HFF-Myc (cell line): ENCODE data around the gene CDC42BPG.
A peak's percentile ranks its signal among the peaks of the same experiment; 100 is the strongest.
"Not testable (repeated sequence)": the region's sequence is repeated elsewhere in the genome, so short reads cannot be mapped to it uniquely, and the experiment has no call there.

Experiments
- DNase-seq: peaks from one replicate; pipeline ENCODE4 v3.0.0-alpha.2; 2011; ENCODE audit warnings: low read depth; ENCODE audit errors: extremely low read depth
- H3K4me3 ChIP-seq: replicated peaks from 2 replicates; pipeline ENCODE4 v1.5.1; 2011; ENCODE audit warnings: low read depth, mild to moderate bottlenecking, control low read depth, low read length
- CTCF ChIP-seq: IDR thresholded peaks from 2 replicates; pipeline ENCODE4 v1.5.1; 2012; ENCODE audit warnings: mild to moderate bottlenecking, low read depth, low read length, control low read depth; ENCODE audit errors: missing control alignments

Gene CDC42BPG

GRCh38 chr11:64846998-64847666 is 2.7 kb upstream of the CDC42BPG start:
- TF ChIP-seq CTCF = peak; percentile 90
- peak; percentile 65 for DNase-seq
- no peak overlapping the region for H3K4me3 ChIP-seq

DNA sequence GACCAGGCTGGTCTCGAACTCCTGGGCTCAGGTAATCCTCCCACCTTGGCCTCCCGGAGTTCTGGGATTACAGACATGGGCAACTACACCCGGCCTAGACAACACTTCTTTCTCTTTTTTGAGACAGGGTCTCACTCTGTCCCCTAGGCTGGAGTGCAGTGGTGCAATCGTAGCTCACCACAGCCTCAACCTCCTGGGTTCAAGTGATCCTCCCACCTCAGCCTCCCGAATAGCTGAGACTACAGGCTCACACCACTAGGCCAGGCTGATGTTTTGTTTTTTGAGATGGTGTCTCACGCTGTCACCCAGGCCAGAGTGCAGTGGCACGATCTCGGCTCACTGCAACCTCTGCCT is 1.3 kb upstream of the CDC42BPG start:
- DNase-seq, H3K4me3 ChIP-seq: not testable (repeated sequence)

DNA sequence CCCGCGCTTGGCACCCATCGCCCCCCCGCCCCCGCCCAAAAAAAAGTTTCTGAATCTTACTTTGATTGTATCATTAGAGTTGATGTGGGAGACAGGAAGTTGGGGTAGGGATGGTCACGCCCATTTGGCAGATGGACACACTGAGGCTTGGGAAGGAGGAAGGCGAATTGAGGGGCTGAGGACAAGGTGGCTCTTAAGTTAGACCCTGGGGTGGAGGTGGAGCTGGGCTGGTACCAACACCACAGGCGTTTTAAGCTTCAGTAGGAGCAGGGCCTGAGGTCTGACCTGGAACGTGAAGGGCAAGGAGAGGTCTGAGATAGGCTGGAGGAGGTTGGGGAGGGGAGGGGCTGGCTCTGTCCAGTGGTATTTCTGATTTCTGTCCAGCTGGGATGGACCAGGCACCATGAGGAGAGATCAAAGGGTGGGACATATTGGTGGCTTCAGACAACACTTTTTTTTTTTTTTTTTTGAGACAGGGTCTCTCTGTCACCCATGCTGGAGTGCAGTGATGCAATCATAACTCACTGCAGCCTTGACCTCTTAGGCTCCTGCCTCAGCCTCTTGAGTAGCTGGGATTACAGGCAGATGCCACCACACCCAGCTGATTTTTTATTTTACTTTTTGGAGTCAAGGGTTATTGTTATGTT is 799 bp upstream of the CDC42BPG start:
- TF ChIP-seq CTCF = no peak
- 0 out of 2 replicates have a peak overlapping the region, but pooled peaks have one; percentile 7 for H3K4me3 ChIP-seq
- no peak for DNase-seq

- DNase-seq = no peak
- H3K4me3 ChIP-seq = no peak overlapping the region
- no peak for TF ChIP-seq CTCF
Measured at GRCh38 chr11:64843686-64844329, 645 bp downstream of the CDC42BPG start.

DNA sequence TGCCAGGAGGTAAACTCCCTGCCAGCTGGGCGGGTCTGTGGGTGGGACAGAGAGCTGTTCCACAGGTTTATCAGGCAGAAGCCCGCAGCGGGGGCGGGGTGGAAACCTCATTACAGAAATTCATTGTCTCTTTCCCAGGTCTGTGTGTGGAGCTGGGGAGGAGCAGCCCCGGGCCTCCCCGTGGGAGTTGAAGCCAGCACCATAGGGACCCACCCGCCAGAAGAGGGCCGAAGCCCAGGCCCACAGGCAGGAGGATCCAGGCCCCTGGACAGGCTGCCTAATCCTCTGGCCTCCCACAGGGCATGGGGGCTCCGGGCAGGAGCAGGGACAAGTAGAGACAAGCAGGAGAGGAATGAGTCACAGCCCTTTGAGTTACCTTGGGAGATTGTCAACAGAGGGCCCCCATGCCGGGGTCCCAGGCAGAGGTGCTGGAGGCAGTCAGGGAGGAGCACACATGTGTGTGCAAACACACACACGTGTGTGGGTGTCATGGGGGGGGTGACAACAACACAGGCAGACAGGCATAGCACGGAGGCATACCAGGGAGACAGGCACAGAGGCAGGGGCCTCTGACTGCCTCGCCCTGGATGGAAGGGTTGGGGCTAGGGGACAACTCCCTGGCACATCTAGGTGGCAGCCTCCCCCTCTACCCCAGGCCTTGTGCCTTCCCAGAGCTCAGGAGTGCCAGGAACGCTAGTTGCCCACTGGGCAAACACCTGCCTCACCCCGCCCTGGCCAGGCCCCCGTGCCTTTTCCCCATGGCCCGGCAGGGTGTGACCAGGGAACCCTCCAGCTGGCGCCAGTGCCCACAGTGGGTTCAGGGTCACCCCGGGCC is 1.4 kb downstream of the CDC42BPG start:
- TF ChIP-seq CTCF = no peak
- no peak for DNase-seq
- no peak overlapping the region for H3K4me3 ChIP-seq

- no peak for DNase-seq
- TF ChIP-seq CTCF = no peak
- no peak overlapping the region for H3K4me3 ChIP-seq
Measured at GRCh38 chr11:64842366-64842759, 2.1 kb downstream of the CDC42BPG start.
